Measurements from ENCODE around the gene PON3. TPM values are rescaled to one million over a fixed set of nuclear protein-coding genes. Genes with fewer than 3 reads are reported as not detected.

The PON3 gene
- polyA plus RNA-seq, 1 donor (not counting 4 experiments of a cell fraction or from before 2014, with no cell fraction given), result 0.85 TPM

DNA sequence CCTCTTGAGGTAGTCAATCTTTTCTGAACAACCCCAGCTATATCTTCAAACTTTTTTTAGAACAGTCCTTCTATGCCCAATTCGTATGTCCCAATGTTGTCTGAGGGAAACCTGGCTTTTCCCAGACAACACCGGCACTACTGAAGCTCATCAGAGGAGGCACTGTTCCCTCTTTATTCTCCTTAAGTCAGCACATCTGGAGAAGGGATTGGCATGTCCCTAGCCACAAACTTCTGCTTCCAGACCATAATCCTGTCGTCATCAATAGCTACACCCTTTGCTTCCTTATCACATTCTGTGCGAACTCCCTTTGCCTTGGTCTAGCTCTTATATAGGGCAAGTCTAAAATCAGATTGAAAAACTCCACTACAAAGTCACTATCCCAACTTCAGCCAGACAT is 22.9 kb downstream of the PON3 start:
- dilution Hi-C loops (cut with MboI; ENCODE audit: extremely low pct_ligation_motif_present, low sequenced_read_pairs), result no loop called here
- no peak overlapping the region for H3K9ac ChIP-seq (ENCODE audit: control insufficient read depth, extremely low read depth, insufficient read depth, low read length)
- DNase-seq (ENCODE audit: low read depth, low spot score) (no peak), FAIRE-seq (no peak)
- no peaks in the 10 kb centered on the region for H3K36me3 ChIP-seq (ENCODE audit: control insufficient read depth in 2 of 2, extremely low read depth in 1 of 2, insufficient read depth in 2 of 2, low read length in 2 of 2)
- no peak overlapping the region for H3K4me2 ChIP-seq (ENCODE audit: control insufficient read depth, extremely low read depth, insufficient read depth, low read depth, low read length)
- no peaks in the 10 kb centered on the region for H3K9me1 ChIP-seq (ENCODE audit: control insufficient read depth, extremely low read depth, insufficient read depth, low read length)
- H3K79me2 ChIP-seq (ENCODE audit: control insufficient read depth, insufficient read depth, low read length), result no peaks in the 10 kb centered on the region
- H3K4me3 ChIP-seq (ENCODE audit: control insufficient read depth in 2 of 3, extremely low read depth in 1 of 3, insufficient read depth in 2 of 3, low read depth in 1 of 3, low read length in 3 of 3), result no peak overlapping the region
- no peaks in the 10 kb centered on the region for H3K9me3 ChIP-seq (ENCODE audit: control insufficient read depth, low read depth, low read length)
- no peak overlapping the region for H3K27ac ChIP-seq (ENCODE audit: control insufficient read depth, insufficient read depth, low read length)
- no peaks in the 10 kb centered on the region for H4K20me1 ChIP-seq (ENCODE audit: control insufficient read depth, extremely low read depth, insufficient read depth, low read length)
- no peaks in the 10 kb centered on the region for H3K27me3 ChIP-seq (ENCODE audit: control insufficient read depth, extremely low read depth, insufficient read depth, low read length)
- H2AFZ ChIP-seq (ENCODE audit: control insufficient read depth, low read length), result no peak overlapping the region
- no peak for TF ChIP-seq EZH2 (IDR thresholded peaks at IDR 0.05; ENCODE audit: low read length)
- TF ChIP-seq, protein P1, sequence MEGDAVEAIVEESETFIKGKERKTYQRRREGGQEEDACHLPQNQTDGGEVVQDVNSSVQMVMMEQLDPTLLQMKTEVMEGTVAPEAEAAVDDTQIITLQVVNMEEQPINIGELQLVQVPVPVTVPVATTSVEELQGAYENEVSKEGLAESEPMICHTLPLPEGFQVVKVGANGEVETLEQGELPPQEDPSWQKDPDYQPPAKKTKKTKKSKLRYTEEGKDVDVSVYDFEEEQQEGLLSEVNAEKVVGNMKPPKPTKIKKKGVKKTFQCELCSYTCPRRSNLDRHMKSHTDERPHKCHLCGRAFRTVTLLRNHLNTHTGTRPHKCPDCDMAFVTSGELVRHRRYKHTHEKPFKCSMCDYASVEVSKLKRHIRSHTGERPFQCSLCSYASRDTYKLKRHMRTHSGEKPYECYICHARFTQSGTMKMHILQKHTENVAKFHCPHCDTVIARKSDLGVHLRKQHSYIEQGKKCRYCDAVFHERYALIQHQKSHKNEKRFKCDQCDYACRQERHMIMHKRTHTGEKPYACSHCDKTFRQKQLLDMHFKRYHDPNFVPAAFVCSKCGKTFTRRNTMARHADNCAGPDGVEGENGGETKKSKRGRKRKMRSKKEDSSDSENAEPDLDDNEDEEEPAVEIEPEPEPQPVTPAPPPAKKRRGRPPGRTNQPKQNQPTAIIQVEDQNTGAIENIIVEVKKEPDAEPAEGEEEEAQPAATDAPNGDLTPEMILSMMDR (optimal IDR thresholded peaks at IDR 0.05 in 1 of 3, IDR thresholded peaks at IDR 0.05 in 1 of 3, conservative IDR thresholded peaks at IDR 0.05 in 1 of 3; ENCODE audit: extremely low read depth in 1 of 3, insufficient read depth in 2 of 3, low read length in 3 of 3), result no peak
- peaks cover 5% of the 10 kb centered on the region for H3K4me1 ChIP-seq (ENCODE audit: control insufficient read depth, extremely low read depth, insufficient read depth, low read length)

DNA sequence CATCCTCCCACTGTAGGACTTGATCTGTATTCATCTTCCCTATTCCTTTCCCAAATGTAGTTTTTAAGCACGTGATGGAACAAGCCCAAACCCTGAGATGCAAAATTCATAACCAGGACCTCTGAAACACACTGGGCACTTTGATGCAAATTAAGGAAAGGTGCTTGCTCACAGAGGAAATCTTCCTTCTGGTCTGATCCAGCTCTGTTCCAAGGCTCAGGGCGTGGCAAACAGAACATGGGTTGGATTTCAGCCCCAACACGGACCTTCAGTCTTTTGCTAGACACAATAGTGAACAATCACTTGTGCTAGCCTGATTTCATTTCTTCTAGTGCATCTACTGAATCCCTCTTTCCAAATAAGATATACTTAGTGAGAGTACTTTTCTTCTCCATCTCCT is 27.9 kb downstream of the PON3 start:
- Histone ChIP-seq H3K4me1 (ENCODE audit: control insufficient read depth, extremely low read depth, insufficient read depth, low read length) (no peaks in the 10 kb centered on the region), H3K9me1 (ENCODE audit: control insufficient read depth, extremely low read depth, insufficient read depth, low read length) (no peaks in the 10 kb centered on the region), H4K20me1 (ENCODE audit: control insufficient read depth, extremely low read depth, insufficient read depth, low read length) (no peaks in the 10 kb centered on the region), H3K27me3 (ENCODE audit: control insufficient read depth, extremely low read depth, insufficient read depth, low read length) (no peaks in the 10 kb centered on the region), H3K4me3 (ENCODE audit: control insufficient read depth in 2 of 3, extremely low read depth in 1 of 3, insufficient read depth in 2 of 3, low read depth in 1 of 3, low read length in 3 of 3) (no peak overlapping the region), H3K27ac (ENCODE audit: control insufficient read depth, insufficient read depth, low read length) (no peak overlapping the region), H2AFZ (ENCODE audit: control insufficient read depth, low read length) (no peak overlapping the region), H3K9me3 (ENCODE audit: control insufficient read depth, low read depth, low read length) (no peaks in the 10 kb centered on the region), H3K36me3 (ENCODE audit: control insufficient read depth in 2 of 2, extremely low read depth in 1 of 2, insufficient read depth in 2 of 2, low read length in 2 of 2) (no peaks in the 10 kb centered on the region), H3K4me2 (ENCODE audit: control insufficient read depth, extremely low read depth, insufficient read depth, low read depth, low read length) (no peak overlapping the region), H3K9ac (ENCODE audit: control insufficient read depth, extremely low read depth, insufficient read depth, low read length) (no peak overlapping the region), H3K79me2 (ENCODE audit: control insufficient read depth, insufficient read depth, low read length) (no peaks in the 10 kb centered on the region)
- no peak for DNase-seq (ENCODE audit: low read depth, low spot score)
- no peak for FAIRE-seq
- dilution Hi-C loops (cut with MboI; ENCODE audit: extremely low pct_ligation_motif_present, low sequenced_read_pairs), result no loop called here
- TF ChIP-seq, protein P1 (optimal IDR thresholded peaks at IDR 0.05 in 1 of 3, IDR thresholded peaks at IDR 0.05 in 1 of 3, conservative IDR thresholded peaks at IDR 0.05 in 1 of 3; ENCODE audit: extremely low read depth in 1 of 3, insufficient read depth in 2 of 3, low read length in 3 of 3), result no peak
- no peak for TF ChIP-seq EZH2 (IDR thresholded peaks at IDR 0.05; ENCODE audit: low read length)
